ENCODE measurements around the gene HIVEP3. TPM values are rescaled to one million over a fixed set of nuclear protein-coding genes. Genes with fewer than 3 reads are reported as not detected.

Gene HIVEP3
- total RNA-seq, 1 donor from 2014 or later, result 76.7 TPM

DNA sequence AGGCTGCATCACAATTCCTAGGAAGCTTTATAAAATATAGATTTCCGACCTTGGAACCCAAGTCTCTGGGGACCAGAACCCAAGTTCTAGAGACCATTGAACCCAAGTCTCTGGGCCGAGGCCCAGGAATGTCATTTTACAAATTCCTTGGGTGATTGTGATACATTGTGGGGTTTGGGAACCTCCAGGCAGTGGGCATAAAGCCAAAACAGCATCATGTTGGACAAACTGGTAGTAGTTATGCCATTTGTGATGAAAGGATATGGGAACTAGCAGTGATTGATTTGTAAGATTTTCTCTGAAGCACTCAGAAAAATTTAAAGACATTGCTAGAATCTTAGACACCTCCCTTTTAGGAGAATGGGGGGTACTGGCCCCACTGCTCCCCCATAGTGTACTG is 160.2 kb downstream of the HIVEP3 start:
- no peaks in the 10 kb centered on the region for H3K27me3 Mint-ChIP-seq (ENCODE audit: insufficient read depth)
- DNase-seq (ENCODE audit: low spot score), result no peak
- peaks cover 43% of the 10 kb centered on the region for H3K4me1 Mint-ChIP-seq (ENCODE audit: low read depth)
- no peak overlapping the region for H3K27ac Mint-ChIP-seq
- no peak overlapping the region for H3K4me3 Mint-ChIP-seq
- H3K9me3 Mint-ChIP-seq, result peaks cover 27% of the 10 kb centered on the region
- intact Hi-C loops (cut with micrococcal nuclease), result no loop called here
- peaks cover 5% of the 10 kb centered on the region for H3K36me3 Mint-ChIP-seq (ENCODE audit: low read depth)

- H3K4me1 Mint-ChIP-seq (ENCODE audit: low read depth), result peaks cover 79% of the 10 kb centered on the region
Observed at GRCh38 chr1:41754540-41754939, 164.2 kb downstream of the HIVEP3 start.

DNA sequence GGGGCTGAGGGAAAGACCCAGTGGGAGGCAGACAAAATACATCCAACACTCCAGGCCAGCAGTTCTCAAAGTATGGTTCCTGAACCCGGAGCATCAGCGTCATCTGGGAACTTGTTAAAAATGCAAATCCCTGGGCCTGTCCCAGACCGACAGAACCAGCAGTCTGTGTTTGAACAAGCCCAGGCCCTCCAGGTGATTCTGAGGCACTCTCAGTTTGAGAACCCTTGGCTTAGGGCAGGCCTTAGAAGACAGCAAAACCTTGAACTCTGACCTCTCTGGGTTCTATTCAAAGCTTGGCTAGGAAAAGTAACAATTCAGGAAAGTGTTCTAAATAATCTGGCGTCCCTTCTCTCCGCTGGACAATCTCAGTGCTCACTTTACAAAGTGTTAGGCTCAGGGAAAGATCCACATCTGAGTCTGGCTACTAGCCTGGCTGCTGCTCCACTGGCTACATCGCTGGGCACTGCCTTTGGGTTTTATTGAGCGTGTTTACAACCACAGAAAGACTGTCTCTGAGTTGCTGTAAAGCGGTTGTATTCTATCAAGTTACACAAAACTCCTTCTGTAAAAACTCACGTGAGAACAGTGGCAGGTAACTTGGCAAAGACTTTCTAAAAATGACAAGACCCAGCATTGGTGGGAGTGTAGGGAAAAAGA is 166.1 kb downstream of the HIVEP3 start:
- no peak for DNase-seq (ENCODE audit: low spot score)
- H3K36me3 Mint-ChIP-seq (ENCODE audit: low read depth), result peaks cover 10% of the 10 kb centered on the region
- H3K4me3 Mint-ChIP-seq, result peak overlapping the region; percentile 50
- no peaks in the 10 kb centered on the region for H3K27me3 Mint-ChIP-seq (ENCODE audit: insufficient read depth)
- intact Hi-C loops (cut with micrococcal nuclease), result loop anchor here (5.0 kb wide), 1 partner anchor 285 kb away; no protein-coding TSS in a partner anchor
- peak overlapping the region; percentile 74 for H3K27ac Mint-ChIP-seq
- peaks cover 87% of the 10 kb centered on the region for H3K4me1 Mint-ChIP-seq (ENCODE audit: low read depth)
- H3K9me3 Mint-ChIP-seq, result peaks cover 3% of the 10 kb centered on the region

More at GRCh38 chr1:41754540-41754939, 164.2 kb downstream of the HIVEP3 start:
- Mint-ChIP-seq H3K4me3 (no peak overlapping the region), H3K27ac (peak overlapping the region; percentile 74), H3K36me3 (ENCODE audit: low read depth) (peaks cover 10% of the 10 kb centered on the region), H3K9me3 (peaks cover 4% of the 10 kb centered on the region), H3K27me3 (ENCODE audit: insufficient read depth) (no peaks in the 10 kb centered on the region)
- DNase-seq (ENCODE audit: low spot score), result no peak
- intact Hi-C loops (cut with micrococcal nuclease), result loop anchor here (5.0 kb wide), 1 partner anchor 283 kb away; no protein-coding TSS in a partner anchor

DNA sequence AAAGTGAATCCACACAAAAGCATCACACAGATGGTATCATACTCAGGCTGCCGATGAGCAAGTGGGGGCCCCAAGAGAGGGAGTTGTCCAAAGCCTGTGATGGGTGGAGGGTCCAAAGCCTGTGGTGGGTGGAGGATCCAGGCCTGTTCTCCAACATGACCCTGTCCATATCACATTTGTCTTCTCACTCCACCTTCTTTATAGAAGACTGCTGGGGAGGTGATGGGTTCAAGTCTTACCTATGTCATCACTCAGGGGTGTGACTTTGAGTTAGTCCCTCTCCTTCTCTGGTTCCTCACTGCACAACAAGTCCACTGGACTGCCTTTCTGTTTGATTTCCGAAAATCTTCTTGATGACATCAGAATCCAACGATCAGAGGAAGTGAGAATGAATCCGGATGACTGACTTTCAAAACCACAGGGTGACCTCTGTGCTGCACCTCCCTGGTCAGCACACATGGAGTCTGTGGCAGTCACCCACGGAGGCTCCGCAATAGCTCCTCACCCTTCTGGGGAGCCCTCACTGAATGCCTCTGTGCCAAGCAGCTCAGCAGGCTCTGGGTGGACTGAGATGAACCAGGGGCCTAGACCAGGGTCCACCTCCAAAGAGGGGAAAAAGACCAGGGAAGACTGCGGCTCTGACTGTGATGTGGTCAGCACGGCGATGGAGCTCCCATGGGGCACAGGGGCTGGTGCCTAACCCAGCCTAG is 166.8 kb downstream of the HIVEP3 start:
- peak overlapping the region; percentile 81 for H3K27ac Mint-ChIP-seq
- H3K36me3 Mint-ChIP-seq (ENCODE audit: low read depth), result peaks cover 10% of the 10 kb centered on the region
- no peak for DNase-seq (ENCODE audit: low spot score)
- intact Hi-C loops (cut with micrococcal nuclease), result loop anchor here (1.0 to 5.0 kb wide), 7 partner anchors 13 to 285 kb away; no protein-coding TSS in a partner anchor
- peaks cover 90% of the 10 kb centered on the region for H3K4me1 Mint-ChIP-seq (ENCODE audit: low read depth)
- peaks cover 3% of the 10 kb centered on the region for H3K9me3 Mint-ChIP-seq
- no peaks in the 10 kb centered on the region for H3K27me3 Mint-ChIP-seq (ENCODE audit: insufficient read depth)
- peak overlapping the region; percentile 48 for H3K4me3 Mint-ChIP-seq

DNA sequence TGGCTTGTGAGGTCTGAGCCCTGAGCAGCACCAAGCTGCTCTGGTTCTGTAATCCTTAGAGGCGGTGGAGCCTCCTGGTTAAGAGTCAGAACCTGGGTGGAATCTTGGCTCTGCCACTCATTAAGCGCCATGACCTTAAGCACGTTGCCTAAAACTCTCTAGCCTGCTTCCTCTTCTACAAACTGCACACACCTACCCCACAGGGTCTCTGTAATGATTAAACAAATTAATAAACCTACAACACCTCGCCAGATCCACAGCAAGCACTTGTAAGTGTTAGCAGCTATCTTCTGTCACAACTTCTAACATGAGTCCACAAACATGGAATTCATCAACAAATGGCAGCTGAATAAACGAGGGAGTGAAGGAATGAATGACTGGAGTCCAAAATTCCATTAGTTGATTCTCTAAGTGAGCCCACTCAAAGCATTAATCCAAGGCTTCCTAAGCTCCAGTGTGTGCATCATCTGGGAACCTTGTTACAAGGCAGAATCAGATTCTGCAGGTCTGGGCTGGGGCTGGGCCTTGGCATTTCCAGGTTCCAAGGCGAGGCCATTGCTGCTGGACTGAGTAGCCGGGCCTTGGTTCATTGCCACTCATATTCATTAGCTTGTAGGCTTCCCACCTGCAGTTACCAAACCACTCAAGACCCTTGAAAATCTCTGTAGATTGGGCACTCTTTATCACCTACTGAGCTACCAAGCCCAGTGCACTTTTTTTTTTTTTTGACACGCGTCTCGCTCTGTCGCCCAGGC is 168.6 kb downstream of the HIVEP3 start:
- no peak for DNase-seq (ENCODE audit: low spot score)
- Mint-ChIP-seq H3K27ac (peak overlapping the region; percentile 81), H3K27me3 (ENCODE audit: insufficient read depth) (no peaks in the 10 kb centered on the region), H3K4me1 (ENCODE audit: low read depth) (peaks cover 95% of the 10 kb centered on the region), H3K4me3 (peak overlapping the region; percentile 48), H3K36me3 (ENCODE audit: low read depth) (peaks cover 8% of the 10 kb centered on the region), H3K9me3 (no peaks in the 10 kb centered on the region)
- intact Hi-C loops (cut with micrococcal nuclease), result loop anchor here (2.0 to 5.0 kb wide), 2 partner anchors 53 to 287 kb away; no protein-coding TSS in a partner anchor

GRCh38 chr1:41745022-41745421 is 173.7 kb downstream of the HIVEP3 start:
- no peak for DNase-seq (ENCODE audit: low spot score)
- Mint-ChIP-seq H3K27me3 (ENCODE audit: insufficient read depth) (no peaks in the 10 kb centered on the region), H3K4me3 (no peak overlapping the region), H3K27ac (peak overlapping the region; percentile 34), H3K36me3 (ENCODE audit: low read depth) (peaks cover 5% of the 10 kb centered on the region), H3K4me1 (ENCODE audit: low read depth) (peaks cover 94% of the 10 kb centered on the region), H3K9me3 (no peaks in the 10 kb centered on the region)
- intact Hi-C loops (cut with micrococcal nuclease), result no loop called here

GRCh38 chr1:41743366-41743765 is 175.4 kb downstream of the HIVEP3 start:
- Mint-ChIP-seq H3K27ac (peak overlapping the region; percentile 76), H3K9me3 (no peaks in the 10 kb centered on the region), H3K36me3 (ENCODE audit: low read depth) (peaks cover 3% of the 10 kb centered on the region), H3K4me3 (no peak overlapping the region), H3K27me3 (ENCODE audit: insufficient read depth) (no peaks in the 10 kb centered on the region), H3K4me1 (ENCODE audit: low read depth) (peaks cover 94% of the 10 kb centered on the region)
- intact Hi-C loops (cut with micrococcal nuclease), result no loop called here
- no peak for DNase-seq (ENCODE audit: low spot score)

GRCh38 chr1:41742219-41742618 is 176.5 kb downstream of the HIVEP3 start:
- intact Hi-C loops (cut with micrococcal nuclease), result no loop called here

DNA sequence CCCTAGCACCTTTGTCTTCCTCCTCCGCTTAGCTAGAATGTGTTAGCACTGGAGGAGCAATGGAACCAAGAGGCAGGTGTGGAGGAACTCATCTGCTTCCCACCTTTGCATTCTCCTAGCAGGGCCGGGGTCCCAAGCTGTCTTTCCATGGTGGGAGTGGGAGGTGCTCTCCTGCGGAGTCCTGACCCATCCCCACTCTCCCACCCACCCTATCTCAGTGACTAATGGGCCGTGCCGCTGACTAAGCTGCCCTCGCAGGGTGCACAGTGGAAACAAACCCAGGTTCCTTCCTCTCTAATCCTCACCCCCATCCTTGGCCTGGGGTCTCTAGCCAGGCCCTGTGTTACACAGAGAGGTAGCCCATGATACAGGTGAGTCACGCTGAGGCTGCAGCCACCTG is 177.5 kb downstream of the HIVEP3 start:
- no peaks in the 10 kb centered on the region for H3K9me3 Mint-ChIP-seq
- H3K27ac Mint-ChIP-seq, result peak overlapping the region; percentile 98
- no peak overlapping the region for H3K4me3 Mint-ChIP-seq
- intact Hi-C loops (cut with micrococcal nuclease), result no loop called here
- no peaks in the 10 kb centered on the region for H3K27me3 Mint-ChIP-seq (ENCODE audit: insufficient read depth)
- H3K36me3 Mint-ChIP-seq (ENCODE audit: low read depth), result peaks cover 5% of the 10 kb centered on the region
- H3K4me1 Mint-ChIP-seq (ENCODE audit: low read depth), result peaks cover 96% of the 10 kb centered on the region
- DNase-seq (ENCODE audit: low spot score), result no peak

More at GRCh38 chr1:41742219-41742618, 176.5 kb downstream of the HIVEP3 start:
- Mint-ChIP-seq H3K27me3 (ENCODE audit: insufficient read depth) (no peaks in the 10 kb centered on the region), H3K36me3 (ENCODE audit: low read depth) (peaks cover 5% of the 10 kb centered on the region), H3K27ac (peak overlapping the region; percentile 98), H3K4me3 (peak overlapping the region; percentile 29), H3K4me1 (ENCODE audit: low read depth) (peaks cover 98% of the 10 kb centered on the region), H3K9me3 (no peaks in the 10 kb centered on the region)
- no peak for DNase-seq (ENCODE audit: low spot score)

DNA sequence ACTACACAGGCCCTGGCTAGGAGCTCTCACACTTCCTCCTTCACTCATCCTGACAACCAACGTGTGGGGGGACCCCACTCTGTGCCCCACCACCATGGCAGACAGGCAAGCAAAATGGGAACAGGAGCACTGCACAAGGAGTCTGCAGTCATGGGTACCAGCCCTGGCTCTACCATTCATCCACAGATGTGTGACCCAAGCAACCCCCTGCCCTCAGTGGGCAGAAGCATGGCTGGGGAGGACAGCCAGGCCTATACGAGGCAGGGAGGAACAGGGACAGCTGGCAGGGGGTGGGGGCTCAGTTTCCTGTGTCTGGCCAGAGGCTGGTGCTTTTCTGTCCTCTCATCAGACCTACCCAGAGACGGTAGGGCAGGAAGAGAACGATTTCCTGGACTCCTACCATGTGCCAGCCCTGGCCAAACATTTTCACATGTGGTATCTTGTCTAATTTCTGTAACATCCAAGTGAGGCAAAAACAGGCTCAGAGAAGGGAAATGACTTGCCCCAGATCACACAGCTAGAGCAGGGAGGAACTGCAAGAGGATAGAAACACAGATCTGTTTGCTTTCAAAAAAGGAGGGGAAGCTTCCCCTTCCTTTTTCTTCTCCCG is 178.0 kb downstream of the HIVEP3 start:
- Mint-ChIP-seq H3K4me1 (ENCODE audit: low read depth) (peaks cover 93% of the 10 kb centered on the region), H3K9me3 (no peaks in the 10 kb centered on the region), H3K27me3 (ENCODE audit: insufficient read depth) (no peaks in the 10 kb centered on the region), H3K27ac (peak overlapping the region; percentile 98), H3K4me3 (no peak overlapping the region), H3K36me3 (ENCODE audit: low read depth) (peaks cover 5% of the 10 kb centered on the region)
- intact Hi-C loops (cut with micrococcal nuclease), result no loop called here
- DNase-seq (ENCODE audit: low spot score), result no peak

DNA sequence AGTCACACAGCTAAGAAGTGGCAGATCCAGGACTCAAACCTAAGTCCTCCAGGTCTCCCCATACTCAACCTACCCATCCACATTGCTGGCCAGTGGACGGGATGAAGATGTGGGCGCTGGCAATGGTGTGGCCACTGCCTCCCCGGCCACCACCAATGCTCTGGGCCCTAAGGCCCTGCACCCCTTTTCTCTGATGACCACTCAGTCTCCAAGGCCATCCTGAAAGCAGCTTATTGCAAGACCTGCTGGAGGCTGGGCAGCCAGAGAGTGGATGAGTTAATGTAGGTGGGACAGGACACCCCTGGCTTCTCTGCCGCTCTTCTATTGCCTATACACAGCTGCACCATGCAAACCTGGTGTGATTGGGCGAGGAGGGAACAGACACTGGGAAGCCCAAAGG is 178.7 kb downstream of the HIVEP3 start:
- Mint-ChIP-seq H3K9me3 (no peaks in the 10 kb centered on the region), H3K27me3 (ENCODE audit: insufficient read depth) (no peaks in the 10 kb centered on the region), H3K4me1 (ENCODE audit: low read depth) (peaks cover 93% of the 10 kb centered on the region), H3K36me3 (ENCODE audit: low read depth) (peaks cover 5% of the 10 kb centered on the region), H3K27ac (peak overlapping the region; percentile 98), H3K4me3 (no peak overlapping the region)
- intact Hi-C loops (cut with micrococcal nuclease), result no loop called here
- no peak for DNase-seq (ENCODE audit: low spot score)

Measured in activated T-helper 1 cell treated with anti-CD3 and anti-CD28 coated beads, Interleukin-12 subunit alpha, Interleukin-12 subunit beta, Interleukin-2, Interleukin-4 antibody, amounts not matched to agents 30 ng/mL and 10 ng/mL and 1 ng/mL, durations not matched to agents 14 hours and 24 hours and 36 hours (primary cell).